ENCODE results near the gene JPH3. TPM values are rescaled to one million over a fixed set of nuclear protein-coding genes. Genes with fewer than 3 reads are reported as not detected.

Gene JPH3
- total RNA-seq, 1 experiment from 2014 or later = 0.11 TPM

GRCh38 chr16:87682852-87683399, 80.6 kb downstream of the JPH3 start:
- no peaks in the 10 kb centered on the region for H3K9me3 ChIP-seq (replicated peaks)
- H3K27ac ChIP-seq = no peak overlapping the region
- no peaks in the 10 kb centered on the region for H3K36me3 ChIP-seq
- H3K27me3 ChIP-seq (replicated peaks) = peaks cover 34% of the 10 kb centered on the region
- no peak overlapping the region for H3K4me3 ChIP-seq
- no peaks in the 10 kb centered on the region; the same call in 1 of the 2 replicates for H3K4me1 ChIP-seq (replicated peaks)
- no peak for DNase-seq (ENCODE audit: low read depth in 1 of 2, low spot score in 2 of 2)

- Histone ChIP-seq H3K4me1 (replicated peaks) (no peaks in the 10 kb centered on the region; the same call in 1 of the 2 replicates), H3K36me3 (no peaks in the 10 kb centered on the region), H3K27ac (no peak overlapping the region), H3K27me3 (replicated peaks) (peaks cover 42% of the 10 kb centered on the region), H3K4me3 (no peak overlapping the region), H3K9me3 (replicated peaks) (no peaks in the 10 kb centered on the region)
- DNase-seq (ENCODE audit: low read depth in 1 of 2, low spot score in 2 of 2) = no peak
Observed at GRCh38 chr16:87684106-87684677, 81.9 kb downstream of the JPH3 start.

GRCh38 chr16:87684711-87685404, 82.5 kb downstream of the JPH3 start:
- Histone ChIP-seq H3K36me3 (no peaks in the 10 kb centered on the region), H3K4me1 (replicated peaks) (no peaks in the 10 kb centered on the region; the same call in 1 of the 2 replicates), H3K27me3 (replicated peaks) (peaks cover 40% of the 10 kb centered on the region), H3K9me3 (replicated peaks) (no peaks in the 10 kb centered on the region), H3K27ac (no peak overlapping the region), H3K4me3 (no peak overlapping the region)
- DNase-seq (ENCODE audit: low read depth in 1 of 2, low spot score in 2 of 2) = no peak

GRCh38 chr16:87685405-87685755, 83.1 kb downstream of the JPH3 start:
- Histone ChIP-seq H3K27me3 (replicated peaks) (peaks cover 46% of the 10 kb centered on the region), H3K27ac (no peak overlapping the region)

GRCh38 chr16:87685766-87686165, 83.5 kb downstream of the JPH3 start:
- DNase-seq (ENCODE audit: low read depth in 1 of 2, low spot score in 2 of 2) = no peak
- no peaks in the 10 kb centered on the region for H3K9me3 ChIP-seq (replicated peaks)
- H3K36me3 ChIP-seq = no peaks in the 10 kb centered on the region
- no peak overlapping the region for H3K27ac ChIP-seq
- no peak overlapping the region for H3K4me3 ChIP-seq
- peaks cover 49% of the 10 kb centered on the region for H3K27me3 ChIP-seq (replicated peaks)
- H3K4me1 ChIP-seq (replicated peaks) = no peaks in the 10 kb centered on the region; the same call in 1 of the 2 replicates

More at GRCh38 chr16:87685405-87685755, 83.1 kb downstream of the JPH3 start:
- Histone ChIP-seq H3K36me3 (no peaks in the 10 kb centered on the region), H3K4me1 (replicated peaks) (no peaks in the 10 kb centered on the region; the same call in 1 of the 2 replicates), H3K9me3 (replicated peaks) (no peaks in the 10 kb centered on the region), H3K4me3 (no peak overlapping the region)
- DNase-seq (ENCODE audit: low read depth in 1 of 2, low spot score in 2 of 2) = no peak

- peaks cover 59% of the 10 kb centered on the region for H3K27me3 ChIP-seq (replicated peaks)
- H3K27ac ChIP-seq = no peak overlapping the region
- DNase-seq (ENCODE audit: low read depth in 1 of 2, low spot score in 2 of 2) = no peak
- no peaks in the 10 kb centered on the region; the same call in 1 of the 2 replicates for H3K4me1 ChIP-seq (replicated peaks)
- H3K9me3 ChIP-seq (replicated peaks) = no peaks in the 10 kb centered on the region
- no peak overlapping the region for H3K4me3 ChIP-seq
- H3K36me3 ChIP-seq = no peaks in the 10 kb centered on the region
Observed at GRCh38 chr16:87686697-87687096, 84.4 kb downstream of the JPH3 start.

- Histone ChIP-seq H3K4me3 (no peak overlapping the region), H3K27ac (no peak overlapping the region), H3K4me1 (replicated peaks) (no peaks in the 10 kb centered on the region; the same call in 1 of the 2 replicates), H3K27me3 (replicated peaks) (peaks cover 65% of the 10 kb centered on the region), H3K36me3 (no peaks in the 10 kb centered on the region), H3K9me3 (replicated peaks) (no peaks in the 10 kb centered on the region)
- no peak for DNase-seq (ENCODE audit: low read depth in 1 of 2, low spot score in 2 of 2)
Observed at GRCh38 chr16:87687126-87687910, 85.0 kb downstream of the JPH3 start.

- DNase-seq (ENCODE audit: low read depth in 1 of 2, low spot score in 2 of 2) = no peak
- Histone ChIP-seq H3K4me1 (replicated peaks) (no peaks in the 10 kb centered on the region; the same call in 1 of the 2 replicates), H3K4me3 (no peak overlapping the region), H3K36me3 (no peaks in the 10 kb centered on the region), H3K27me3 (replicated peaks) (peaks cover 65% of the 10 kb centered on the region), H3K27ac (no peak overlapping the region), H3K9me3 (replicated peaks) (no peaks in the 10 kb centered on the region)
Observed at GRCh38 chr16:87687998-87688529, 85.8 kb downstream of the JPH3 start.

- peaks cover 60% of the 10 kb centered on the region for H3K27me3 ChIP-seq (replicated peaks)
- no peak overlapping the region for H3K27ac ChIP-seq
- no peak for DNase-seq (ENCODE audit: low read depth in 1 of 2, low spot score in 2 of 2)
- no peaks in the 10 kb centered on the region for H3K36me3 ChIP-seq
- no peaks in the 10 kb centered on the region for H3K9me3 ChIP-seq (replicated peaks)
- H3K4me1 ChIP-seq (replicated peaks) = no peaks in the 10 kb centered on the region; the same call in 1 of the 2 replicates
- no peak overlapping the region for H3K4me3 ChIP-seq
Observed at GRCh38 chr16:87688876-87689815, 86.8 kb downstream of the JPH3 start.

GRCh38 chr16:87689956-87690465, 87.7 kb downstream of the JPH3 start:
- Histone ChIP-seq H3K36me3 (no peaks in the 10 kb centered on the region), H3K27ac (no peak overlapping the region), H3K9me3 (replicated peaks) (no peaks in the 10 kb centered on the region), H3K4me1 (replicated peaks) (no peaks in the 10 kb centered on the region; the same call in 1 of the 2 replicates), H3K27me3 (replicated peaks) (peaks cover 57% of the 10 kb centered on the region), H3K4me3 (no peak overlapping the region)
- DNase-seq (ENCODE audit: low read depth in 1 of 2, low spot score in 2 of 2) = no peak

GRCh38 chr16:87690911-87691685, 88.8 kb downstream of the JPH3 start:
- Histone ChIP-seq H3K36me3 (peaks cover 3% of the 10 kb centered on the region; the same call in 1 of the 2 replicates), H3K9me3 (replicated peaks) (no peaks in the 10 kb centered on the region), H3K27me3 (replicated peaks) (peaks cover 47% of the 10 kb centered on the region), H3K4me1 (replicated peaks) (no peaks in the 10 kb centered on the region; the same call in 1 of the 2 replicates), H3K27ac (no peak overlapping the region), H3K4me3 (no peak overlapping the region)
- no peak for DNase-seq (ENCODE audit: low read depth in 1 of 2, low spot score in 2 of 2)

- Histone ChIP-seq H3K27me3 (replicated peaks) (peaks cover 47% of the 10 kb centered on the region), H3K4me1 (replicated peaks) (no peaks in the 10 kb centered on the region; the same call in 1 of the 2 replicates), H3K9me3 (replicated peaks) (no peaks in the 10 kb centered on the region), H3K27ac (no peak overlapping the region), H3K4me3 (no peak overlapping the region), H3K36me3 (peaks cover 3% of the 10 kb centered on the region; the same call in 1 of the 2 replicates)
- no peak for DNase-seq (ENCODE audit: low read depth in 1 of 2, low spot score in 2 of 2)
Observed at GRCh38 chr16:87691686-87692079, 89.4 kb downstream of the JPH3 start.
